HG02885 (cell line): Measurements from ENCODE around the gene GPATCH3.
"Not testable (repeated sequence)": the region's sequence is repeated elsewhere in the genome, so short reads cannot be mapped to it uniquely, and the experiment has no call there.

Experiments used
- ATAC-seq: cut with Tn5 transposase; IDR thresholded peaks from one replicate; pipeline ENCODE4 v1.9.1; 2021; ENCODE audit warnings: mild to moderate bottlenecking; ENCODE audit not compliant: unreplicated experiment, poor library complexity

The GPATCH3 gene

DNA sequence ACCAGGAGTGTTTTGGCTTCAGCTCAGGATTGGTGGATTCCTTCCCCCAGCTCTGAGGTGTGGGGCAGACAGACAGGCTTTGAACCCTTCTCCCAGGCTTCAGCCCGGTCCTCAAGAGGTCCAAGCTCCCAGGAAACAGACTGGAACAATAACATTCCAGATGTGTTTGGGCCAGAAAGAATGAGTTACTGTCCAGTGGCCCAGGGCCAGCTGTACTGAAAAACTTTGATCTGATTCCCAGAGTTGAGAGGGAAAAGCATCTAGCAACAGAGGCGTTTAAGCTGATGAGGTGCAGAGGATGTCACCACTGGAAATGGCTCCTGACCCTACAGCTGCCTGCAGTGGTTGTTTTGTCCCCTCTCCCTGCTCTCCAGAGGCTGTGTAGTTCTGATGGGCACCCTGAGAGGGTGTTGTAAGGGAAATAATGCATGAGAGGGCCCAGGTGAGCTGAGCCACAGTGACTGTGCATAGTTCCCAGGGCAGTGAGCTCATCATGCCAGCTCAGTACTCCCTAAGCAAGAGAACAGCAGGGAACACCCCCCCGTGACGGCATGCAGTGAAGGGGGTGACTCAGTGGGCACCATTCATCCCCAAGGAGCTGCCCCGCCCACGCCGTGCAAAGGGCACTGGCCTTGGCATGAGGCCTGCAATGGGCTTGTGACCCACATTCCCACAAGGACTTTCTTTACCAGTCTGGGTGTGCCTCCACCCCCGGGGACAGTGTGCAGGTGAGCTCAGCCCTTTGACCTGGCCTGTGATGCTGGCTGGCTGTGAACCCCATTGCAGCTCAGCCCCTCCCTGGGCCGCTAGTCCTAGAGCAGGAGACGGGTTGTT is 51.1 kb downstream of the GPATCH3 start:
- no peak for ATAC-seq

DNA sequence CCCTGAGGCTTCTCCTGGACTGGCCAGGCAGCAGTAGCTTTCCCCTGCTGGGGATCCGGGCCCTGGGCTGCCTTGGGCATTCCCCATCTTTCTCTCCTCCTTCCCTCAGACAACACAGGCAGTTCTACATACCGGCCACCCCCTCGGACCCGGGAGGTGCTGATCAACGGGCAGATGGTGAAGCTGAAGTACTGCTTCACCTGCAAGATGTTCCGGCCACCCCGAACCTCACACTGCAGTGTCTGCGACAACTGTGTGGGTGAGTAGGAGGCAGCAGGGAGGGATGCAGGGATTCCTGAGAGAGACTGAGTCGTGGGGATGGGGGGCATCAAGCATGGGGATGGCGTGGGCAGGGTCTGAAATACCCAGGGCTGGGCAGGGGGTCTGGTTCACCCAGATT is 51.8 kb downstream of the GPATCH3 start:
- no peak for ATAC-seq

DNA sequence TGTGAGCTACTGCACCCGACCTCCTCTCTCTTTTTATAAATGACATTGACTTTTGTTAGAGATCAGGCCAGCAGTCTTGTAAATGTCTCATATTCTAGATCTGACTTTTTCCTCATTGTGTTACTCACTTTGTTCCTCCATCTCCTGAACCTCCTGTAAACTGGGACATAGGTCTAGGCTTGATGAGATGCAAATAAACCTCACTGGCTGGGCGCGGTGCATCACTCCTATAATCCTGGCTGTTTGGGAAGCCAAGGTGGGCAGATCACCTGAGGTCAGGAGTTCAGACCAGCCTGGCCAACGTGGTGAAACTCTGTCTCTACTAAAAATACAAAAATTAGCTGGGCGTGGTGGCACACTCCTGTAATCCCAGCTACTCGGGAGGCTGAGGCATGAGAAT is 52.4 kb downstream of the GPATCH3 start:
- ATAC-seq = not testable (repeated sequence)

DNA sequence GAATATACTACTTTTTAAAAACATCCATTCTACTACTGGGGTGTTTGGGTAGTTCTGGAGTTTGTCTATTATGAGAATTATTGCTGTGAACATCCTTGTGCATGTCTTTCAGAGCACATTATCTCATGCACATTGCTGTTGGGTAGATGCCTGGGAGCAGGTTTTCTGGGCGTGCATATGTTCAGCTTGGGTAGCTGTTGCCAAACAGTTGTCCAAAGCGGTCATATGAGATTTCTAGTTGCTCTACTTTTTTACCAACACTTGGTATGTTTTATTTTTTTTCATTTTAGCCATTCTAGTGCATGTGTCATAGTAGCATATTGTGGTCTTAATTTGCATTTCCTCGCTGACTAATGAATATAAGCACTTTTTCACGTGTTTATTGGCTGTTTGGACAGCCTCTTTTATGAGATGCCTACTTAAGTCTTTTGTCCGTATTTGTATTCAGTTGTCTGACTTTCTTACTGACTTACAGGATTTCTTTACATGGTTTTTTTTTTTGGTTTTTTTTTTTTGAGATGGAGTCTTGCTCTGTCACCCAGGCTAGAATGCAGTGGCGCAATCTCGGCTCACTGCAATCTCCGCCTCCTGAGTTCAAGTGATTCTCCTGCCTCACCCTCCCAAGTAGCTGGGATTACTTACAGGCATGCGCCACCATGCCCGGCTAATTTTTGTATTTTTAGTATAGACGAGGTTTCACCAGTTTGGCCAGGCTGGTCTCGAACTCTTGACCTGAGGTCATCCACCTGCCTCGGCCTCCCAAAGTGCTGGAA is 55.7 kb downstream of the GPATCH3 start:
- ATAC-seq = no peak
